ENCODE results near the gene MAT2B. TPM values are rescaled to one million over a fixed set of nuclear protein-coding genes. Genes with fewer than 3 reads are reported as not detected.
A peak's percentile ranks its signal among the peaks of the same experiment; 100 is the strongest.

Gene MAT2B
- total RNA-seq, 1 donor from 2014 or later = 69.2 TPM

- intact Hi-C loops (cut with micrococcal nuclease) = loop anchor here (10.0 kb wide), 2 partner anchors 939 to 1639 kb away; no protein-coding TSS in a partner anchor
- H3K36me3 ChIP-seq = no peaks in the 10 kb centered on the region
- TF ChIP-seq, protein P1, sequence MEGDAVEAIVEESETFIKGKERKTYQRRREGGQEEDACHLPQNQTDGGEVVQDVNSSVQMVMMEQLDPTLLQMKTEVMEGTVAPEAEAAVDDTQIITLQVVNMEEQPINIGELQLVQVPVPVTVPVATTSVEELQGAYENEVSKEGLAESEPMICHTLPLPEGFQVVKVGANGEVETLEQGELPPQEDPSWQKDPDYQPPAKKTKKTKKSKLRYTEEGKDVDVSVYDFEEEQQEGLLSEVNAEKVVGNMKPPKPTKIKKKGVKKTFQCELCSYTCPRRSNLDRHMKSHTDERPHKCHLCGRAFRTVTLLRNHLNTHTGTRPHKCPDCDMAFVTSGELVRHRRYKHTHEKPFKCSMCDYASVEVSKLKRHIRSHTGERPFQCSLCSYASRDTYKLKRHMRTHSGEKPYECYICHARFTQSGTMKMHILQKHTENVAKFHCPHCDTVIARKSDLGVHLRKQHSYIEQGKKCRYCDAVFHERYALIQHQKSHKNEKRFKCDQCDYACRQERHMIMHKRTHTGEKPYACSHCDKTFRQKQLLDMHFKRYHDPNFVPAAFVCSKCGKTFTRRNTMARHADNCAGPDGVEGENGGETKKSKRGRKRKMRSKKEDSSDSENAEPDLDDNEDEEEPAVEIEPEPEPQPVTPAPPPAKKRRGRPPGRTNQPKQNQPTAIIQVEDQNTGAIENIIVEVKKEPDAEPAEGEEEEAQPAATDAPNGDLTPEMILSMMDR (IDR thresholded peaks at IDR 0.05; ENCODE audit: borderline replicate concordance) = no peak
- DNase-seq = no peak
- peaks cover 23% of the 10 kb centered on the region for H3K4me1 ChIP-seq
- H3K4me3 ChIP-seq = peak overlapping the region; percentile 63
- H3K27me3 ChIP-seq (ENCODE audit: low read depth) = peaks cover 60% of the 10 kb centered on the region
- no peaks in the 10 kb centered on the region for H3K9me3 ChIP-seq (replicated peaks)
- H3K27ac ChIP-seq (replicated peaks) = no peak overlapping the region
Measured at GRCh38 chr5:163565492-163565891, 60.1 kb downstream of the MAT2B start.

DNA sequence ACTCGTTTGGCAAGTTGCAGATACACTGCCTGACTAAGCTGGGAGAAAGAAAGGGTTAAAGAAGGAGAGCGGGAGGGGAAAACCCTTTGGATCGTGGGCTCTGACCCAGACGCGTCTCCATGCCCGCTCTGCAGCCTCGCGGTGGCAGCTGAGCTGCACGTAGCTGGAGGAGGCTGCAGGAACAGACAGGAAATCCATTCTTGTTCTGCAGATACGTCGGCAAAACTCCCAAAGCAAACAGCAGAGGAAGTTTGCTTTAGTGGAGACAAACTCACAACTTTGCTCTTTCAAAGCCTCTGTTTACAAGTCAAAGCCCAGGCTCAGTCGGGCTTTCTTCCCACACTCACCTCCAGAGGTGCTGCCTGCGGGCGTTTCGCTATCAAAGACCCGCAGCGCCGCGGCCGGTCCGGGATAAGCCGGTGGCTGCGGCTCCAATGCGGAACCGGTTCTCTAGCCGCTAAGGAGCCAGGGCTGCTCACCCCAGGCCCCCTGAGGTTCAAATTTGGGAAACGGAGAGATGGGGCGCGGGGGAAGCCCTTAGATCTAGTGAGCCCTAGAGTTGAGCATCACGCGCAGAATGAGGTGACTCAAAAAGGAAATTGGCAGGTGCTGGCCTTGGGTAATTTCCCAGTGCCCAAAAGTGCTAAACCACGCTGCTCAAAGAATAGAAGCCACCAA lies 60.7 kb downstream of the MAT2B start:
- Histone ChIP-seq H3K9me3 (replicated peaks) (no peaks in the 10 kb centered on the region), H3K27ac (replicated peaks) (no peak overlapping the region), H3K4me1 (peaks cover 23% of the 10 kb centered on the region), H3K27me3 (ENCODE audit: low read depth) (peaks cover 66% of the 10 kb centered on the region), H3K36me3 (no peaks in the 10 kb centered on the region), H3K4me3 (peak overlapping the region; percentile 63)
- DNase-seq = no peak
- TF ChIP-seq, protein P1 (IDR thresholded peaks at IDR 0.05; ENCODE audit: borderline replicate concordance) = no peak
- intact Hi-C loops (cut with micrococcal nuclease) = loop anchor here (10.0 kb wide), 2 partner anchors 939 to 1639 kb away; no protein-coding TSS in a partner anchor

GRCh38 chr5:163566678-163567077 lies 61.3 kb downstream of the MAT2B start:
- Histone ChIP-seq H3K9me3 (replicated peaks) (no peaks in the 10 kb centered on the region), H3K27me3 (ENCODE audit: low read depth) (peaks cover 72% of the 10 kb centered on the region), H3K36me3 (no peaks in the 10 kb centered on the region), H3K4me1 (peaks cover 23% of the 10 kb centered on the region), H3K4me3 (no peak overlapping the region), H3K27ac (replicated peaks) (no peak overlapping the region)
- DNase-seq = no peak
- TF ChIP-seq, protein P1 (IDR thresholded peaks at IDR 0.05; ENCODE audit: borderline replicate concordance) = no peak
- intact Hi-C loops (cut with micrococcal nuclease) = loop anchor here (10.0 kb wide), 2 partner anchors 938 to 1638 kb away; no protein-coding TSS in a partner anchor

GRCh38 chr5:163567811-163568210 lies 62.4 kb downstream of the MAT2B start:
- TF ChIP-seq, protein P1 (IDR thresholded peaks at IDR 0.05; ENCODE audit: borderline replicate concordance) = no peak
- DNase-seq = no peak
- Histone ChIP-seq H3K4me3 (no peak overlapping the region), H3K27me3 (ENCODE audit: low read depth) (peaks cover 74% of the 10 kb centered on the region), H3K4me1 (peaks cover 23% of the 10 kb centered on the region), H3K9me3 (replicated peaks) (no peaks in the 10 kb centered on the region), H3K36me3 (no peaks in the 10 kb centered on the region), H3K27ac (replicated peaks) (no peak overlapping the region)
- intact Hi-C loops (cut with micrococcal nuclease) = loop anchor here (10.0 kb wide), 2 partner anchors 937 to 1637 kb away; no protein-coding TSS in a partner anchor

Other genes starting within 250 kb of the MAT2B start
- 80.8 TPM for gene CCNG1, start 68.0 kb upstream of the MAT2B start, total RNA-seq
- gene NUDCD2, start 45.5 kb upstream of the MAT2B start, total RNA-seq = 13.0 TPM
- gene HMMR, start 45.0 kb upstream of the MAT2B start, total RNA-seq = 0.91 TPM